Measurements from ENCODE around the gene CREB3L1.

Gene CREB3L1

GRCh38 chr11:46275964-46276641 is 1.4 kb upstream of the CREB3L1 start:
- no peak overlapping the region for H3K9ac ChIP-seq (ENCODE audit: insufficient read length)
- H3K9me3 ChIP-seq (ENCODE audit: low read depth, low read length), result no peaks in the 10 kb centered on the region
- TF ChIP-seq FOXP2 (optimal IDR thresholded peaks at IDR 0.05; ENCODE audit: control extremely low read depth, extremely low read length, insufficient read depth) (no peak), POLR2AphosphoS5 (IDR thresholded peaks at IDR 0.05; ENCODE audit: borderline replicate concordance, low read depth, low read length) (no peak), EZH2 (IDR thresholded peaks at IDR 0.05) (no peak)
- no peaks in the 10 kb centered on the region for H3K36me3 ChIP-seq (ENCODE audit: insufficient read depth, low read length)
- DNase-seq (ENCODE audit: low read depth, low spot score), result no peak
- no peak overlapping the region for H3K4me3 ChIP-seq
- H3K27ac ChIP-seq, result no peak overlapping the region

DNA sequence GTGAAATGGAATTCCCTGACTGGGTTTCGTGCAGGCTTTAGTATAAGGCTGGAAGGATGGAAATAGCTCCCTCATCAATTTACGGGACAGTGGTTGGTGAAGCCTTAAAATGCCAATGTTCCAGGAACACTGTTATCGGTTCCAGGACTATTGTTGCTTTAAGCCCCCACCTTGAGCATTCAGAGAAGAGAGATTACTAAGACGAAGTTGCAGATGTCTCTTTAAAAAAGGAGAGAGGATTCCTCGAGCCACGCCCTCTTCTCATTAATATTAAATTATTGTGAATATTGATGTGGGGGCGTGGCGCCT is 195 bp upstream of the CREB3L1 start:
- no peaks in the 10 kb centered on the region for H3K9me3 ChIP-seq (ENCODE audit: low read depth, low read length)
- no peak for DNase-seq (ENCODE audit: low read depth, low spot score)
- H3K4me3 ChIP-seq, result peak overlapping the region; percentile 75
- no peak for TF ChIP-seq FOXP2 (optimal IDR thresholded peaks at IDR 0.05; ENCODE audit: control extremely low read depth, extremely low read length, insufficient read depth)
- TF ChIP-seq EZH2 (IDR thresholded peaks at IDR 0.05), result no peak
- TF ChIP-seq POLR2AphosphoS5 (IDR thresholded peaks at IDR 0.05; ENCODE audit: borderline replicate concordance, low read depth, low read length), result no peak
- H3K36me3 ChIP-seq (ENCODE audit: insufficient read depth, low read length), result no peaks in the 10 kb centered on the region
- H3K9ac ChIP-seq (ENCODE audit: insufficient read length), result peak overlapping the region; percentile 37
- no peak overlapping the region for H3K27ac ChIP-seq

- TF ChIP-seq POLR2AphosphoS5 (IDR thresholded peaks at IDR 0.05; ENCODE audit: borderline replicate concordance, low read depth, low read length), result no peak
- TF ChIP-seq EZH2 (IDR thresholded peaks at IDR 0.05), result no peak
- H3K36me3 ChIP-seq (ENCODE audit: insufficient read depth, low read length), result no peaks in the 10 kb centered on the region
- DNase-seq (ENCODE audit: low read depth, low spot score), result no peak
- peak overlapping the region; percentile 75 for H3K4me3 ChIP-seq
- H3K9ac ChIP-seq (ENCODE audit: insufficient read length), result no peak overlapping the region
- H3K27ac ChIP-seq, result no peak overlapping the region
- H3K9me3 ChIP-seq (ENCODE audit: low read depth, low read length), result no peaks in the 10 kb centered on the region
Measured at GRCh38 chr11:46278387-46279125, 1.1 kb downstream of the CREB3L1 start.

- H3K36me3 ChIP-seq (ENCODE audit: insufficient read depth, low read length), result no peaks in the 10 kb centered on the region
- DNase-seq (ENCODE audit: low read depth, low spot score), result no peak
- no peak overlapping the region; the same call in 1 of the 2 replicates for H3K4me3 ChIP-seq
- H3K9me3 ChIP-seq (ENCODE audit: low read depth, low read length), result no peaks in the 10 kb centered on the region
- no peak overlapping the region; the same call in 1 of the 2 replicates for H3K27ac ChIP-seq
- no peak overlapping the region for H3K9ac ChIP-seq (ENCODE audit: insufficient read length)
- TF ChIP-seq EZH2 (IDR thresholded peaks at IDR 0.05), result no peak
Measured at GRCh38 chr11:46279126-46280099, 2.0 kb downstream of the CREB3L1 start.

GRCh38 chr11:46280706-46281105 is 3.2 kb downstream of the CREB3L1 start:
- Histone ChIP-seq H3K27ac (peak overlapping the region; percentile 57), H3K36me3 (ENCODE audit: insufficient read depth, low read length) (no peaks in the 10 kb centered on the region), H3K4me3 (peak overlapping the region; percentile 20; the same call in 1 of the 2 replicates), H3K9me3 (ENCODE audit: low read depth, low read length) (no peaks in the 10 kb centered on the region), H3K9ac (ENCODE audit: insufficient read length) (peak overlapping the region; percentile 2)
- TF ChIP-seq POLR2AphosphoS5 (IDR thresholded peaks at IDR 0.05; ENCODE audit: borderline replicate concordance, low read depth, low read length) (no peak), EZH2 (IDR thresholded peaks at IDR 0.05) (no peak), FOXP2 (optimal IDR thresholded peaks at IDR 0.05; ENCODE audit: control extremely low read depth, extremely low read length, insufficient read depth) (no peak)
- no peak for DNase-seq (ENCODE audit: low read depth, low spot score)

- TF ChIP-seq FOXP2 (optimal IDR thresholded peaks at IDR 0.05; ENCODE audit: control extremely low read depth, extremely low read length, insufficient read depth), result no peak
- TF ChIP-seq POLR2AphosphoS5 (IDR thresholded peaks at IDR 0.05; ENCODE audit: borderline replicate concordance, low read depth, low read length), result no peak
- TF ChIP-seq EZH2 (IDR thresholded peaks at IDR 0.05), result no peak
Measured at GRCh38 chr11:46281371-46281831, 3.9 kb downstream of the CREB3L1 start.

DNA sequence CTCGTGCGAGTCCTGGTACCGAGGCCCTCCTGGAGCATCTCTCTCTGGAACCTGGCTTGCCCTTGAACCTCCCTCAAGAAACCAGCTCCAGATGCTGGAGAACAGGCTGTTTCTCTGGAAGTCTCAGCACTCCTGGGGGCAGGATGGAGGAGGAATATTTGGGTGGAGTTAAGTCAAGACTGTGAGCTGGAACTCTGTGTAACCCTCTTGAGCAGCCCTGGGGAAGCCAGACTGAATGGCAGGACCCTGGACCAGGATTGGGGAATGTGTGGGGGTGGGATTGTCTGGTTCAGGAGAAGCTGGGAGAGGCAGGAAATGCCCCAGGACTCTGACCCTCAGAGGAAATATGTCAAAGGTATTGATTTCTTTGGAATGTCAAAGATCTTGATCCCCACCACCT is 7.7 kb downstream of the CREB3L1 start:
- no peak overlapping the region for H3K9ac ChIP-seq (ENCODE audit: insufficient read length)
- no peak for TF ChIP-seq EZH2 (IDR thresholded peaks at IDR 0.05)
- TF ChIP-seq FOXP2 (optimal IDR thresholded peaks at IDR 0.05; ENCODE audit: control extremely low read depth, extremely low read length, insufficient read depth), result no peak
- no peak for TF ChIP-seq POLR2AphosphoS5 (IDR thresholded peaks at IDR 0.05; ENCODE audit: borderline replicate concordance, low read depth, low read length)
- no peak for DNase-seq (ENCODE audit: low read depth, low spot score)
- no peak overlapping the region for H3K27ac ChIP-seq
- H3K36me3 ChIP-seq (ENCODE audit: insufficient read depth, low read length), result no peaks in the 10 kb centered on the region
- no peaks in the 10 kb centered on the region for H3K9me3 ChIP-seq (ENCODE audit: low read depth, low read length)
- no peak overlapping the region for H3K4me3 ChIP-seq

More at GRCh38 chr11:46281371-46281831, 3.9 kb downstream of the CREB3L1 start:
- peak overlapping the region; percentile 57 for H3K27ac ChIP-seq
- no peaks in the 10 kb centered on the region for H3K9me3 ChIP-seq (ENCODE audit: low read depth, low read length)
- H3K9ac ChIP-seq (ENCODE audit: insufficient read length), result peak overlapping the region; percentile 2
- peak overlapping the region; percentile 33; the same call in 1 of the 2 replicates for H3K4me3 ChIP-seq
- DNase-seq (ENCODE audit: low read depth, low spot score), result no peak
- no peaks in the 10 kb centered on the region for H3K36me3 ChIP-seq (ENCODE audit: insufficient read depth, low read length)

DNA sequence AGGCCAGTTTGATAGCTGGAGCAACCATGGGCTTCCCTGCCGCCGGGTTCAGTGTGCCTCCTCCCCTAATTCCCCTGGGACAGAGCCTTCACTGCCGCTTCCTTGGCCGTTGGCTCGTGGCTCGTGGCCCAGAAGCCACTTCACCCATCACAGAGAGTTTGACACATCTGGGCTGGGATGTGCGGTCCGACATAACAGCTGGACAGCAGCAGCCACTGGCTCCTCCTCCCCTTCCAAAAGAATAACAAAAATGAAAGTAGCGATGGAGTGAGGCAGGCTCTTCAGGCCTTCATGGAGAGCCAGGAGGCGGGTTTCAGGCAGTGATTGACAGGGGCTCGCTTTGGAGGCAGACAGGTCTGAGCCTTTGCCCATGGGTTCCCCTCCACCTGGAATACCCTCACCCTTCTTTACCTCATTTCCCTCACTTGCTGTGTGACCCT is 8.2 kb downstream of the CREB3L1 start:
- no peaks in the 10 kb centered on the region for H3K9me3 ChIP-seq (ENCODE audit: low read depth, low read length)
- H3K27ac ChIP-seq, result no peak overlapping the region
- no peak overlapping the region for H3K9ac ChIP-seq (ENCODE audit: insufficient read length)
- H3K4me3 ChIP-seq, result no peak overlapping the region
- DNase-seq (ENCODE audit: low read depth, low spot score), result no peak
- no peak for TF ChIP-seq EZH2 (IDR thresholded peaks at IDR 0.05)
- TF ChIP-seq FOXP2 (optimal IDR thresholded peaks at IDR 0.05; ENCODE audit: control extremely low read depth, extremely low read length, insufficient read depth), result no peak
- TF ChIP-seq POLR2AphosphoS5 (IDR thresholded peaks at IDR 0.05; ENCODE audit: borderline replicate concordance, low read depth, low read length), result no peak
- H3K36me3 ChIP-seq (ENCODE audit: insufficient read depth, low read length), result no peaks in the 10 kb centered on the region

Data from SK-N-MC (cell line).